ENCODE data around the gene GPX4.
A peak's percentile ranks its signal among the peaks of the same experiment; 100 is the strongest.
"Not testable (repeated sequence)": the region's sequence is repeated elsewhere in the genome, so short reads cannot be mapped to it uniquely, and the experiment has no call there.

GPX4 gene

DNA sequence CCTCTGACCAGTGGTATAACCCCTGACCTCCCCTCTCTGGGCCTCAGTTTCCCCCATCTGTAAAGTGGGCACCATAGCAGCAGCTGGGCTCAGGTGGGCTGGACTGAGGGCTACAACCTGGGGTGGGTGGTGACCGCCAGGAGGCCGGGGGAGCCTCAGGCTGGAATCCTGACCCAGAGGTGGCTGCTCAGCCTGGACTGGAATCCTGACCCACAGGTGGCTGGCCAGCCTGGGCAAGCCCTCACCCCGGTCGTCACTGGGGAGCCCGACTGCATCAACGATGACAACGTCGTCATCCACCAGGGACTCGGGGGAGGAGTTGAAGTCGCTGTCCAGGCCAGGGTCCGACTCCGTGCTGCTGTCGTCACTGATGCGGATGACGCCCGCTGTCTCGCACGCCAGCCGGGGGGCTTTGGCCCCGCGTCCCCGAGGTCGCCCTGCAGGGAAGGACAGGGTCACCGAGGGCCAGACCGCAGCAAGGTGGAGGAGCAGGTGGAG lies 10.2 kb downstream of the GPX4 start:
- DNase-seq (ENCODE audit: low read depth, low spot score), result no peak

DNA sequence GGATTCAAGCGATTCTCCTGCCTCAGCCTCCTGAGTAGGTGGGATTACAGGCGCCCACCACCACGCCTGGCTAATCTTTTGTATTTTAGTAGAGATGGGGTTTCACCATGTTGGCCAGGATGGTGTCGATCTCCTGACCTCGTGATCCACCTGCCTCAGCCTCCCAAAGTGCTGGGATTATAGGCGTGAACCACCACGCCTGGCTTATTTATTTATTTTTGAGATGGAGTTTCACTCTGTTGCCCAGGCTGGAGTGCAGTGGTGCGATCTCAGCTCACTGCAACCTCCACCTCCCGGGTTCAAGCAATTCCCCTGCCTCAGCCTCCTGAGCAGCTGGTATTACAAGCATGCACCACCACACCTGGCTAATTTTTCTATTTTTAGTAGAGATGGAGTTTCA lies 10.9 kb downstream of the GPX4 start:
- DNase-seq (ENCODE audit: low read depth, low spot score), result not testable (repeated sequence)

DNA sequence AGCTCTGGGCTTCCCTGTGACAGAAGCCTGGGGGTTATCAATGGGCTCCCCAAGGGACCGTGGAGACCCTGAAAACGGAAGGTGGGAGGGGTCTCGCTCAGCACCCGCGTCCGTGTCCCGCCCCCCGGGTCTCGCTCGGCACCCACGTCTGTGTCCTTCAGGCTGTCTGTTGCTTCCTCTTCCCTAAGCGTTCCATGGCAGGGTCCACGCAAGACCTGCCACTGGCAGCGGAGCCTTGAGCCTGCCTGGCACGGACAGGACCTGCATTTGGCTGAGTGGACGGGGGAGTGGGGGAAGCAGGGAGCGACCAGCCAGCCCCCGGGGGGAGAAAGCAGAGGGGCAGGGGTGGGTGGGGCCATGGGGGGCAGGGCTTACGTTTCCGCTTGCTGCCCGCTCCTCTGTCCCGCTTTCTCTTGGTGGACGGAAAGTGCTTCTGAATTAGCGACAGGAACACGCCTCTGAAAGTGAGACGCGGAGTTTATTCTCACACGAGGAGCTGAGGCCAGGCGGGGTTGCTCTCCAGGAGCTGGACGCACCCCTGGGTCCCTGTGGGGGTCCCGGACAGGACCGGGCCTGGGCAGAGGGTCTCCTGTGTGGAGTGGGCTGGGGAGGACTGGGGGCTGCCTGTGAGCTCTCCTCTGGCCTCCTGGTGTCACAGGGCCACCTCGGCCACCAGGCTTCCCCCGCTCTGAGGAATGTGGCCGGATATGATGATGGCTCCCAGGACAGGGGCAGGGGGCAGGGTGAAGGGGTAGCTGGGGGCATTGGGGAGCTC lies 12.0 kb downstream of the GPX4 start:
- no peak for DNase-seq (ENCODE audit: low read depth, low spot score)

DNA sequence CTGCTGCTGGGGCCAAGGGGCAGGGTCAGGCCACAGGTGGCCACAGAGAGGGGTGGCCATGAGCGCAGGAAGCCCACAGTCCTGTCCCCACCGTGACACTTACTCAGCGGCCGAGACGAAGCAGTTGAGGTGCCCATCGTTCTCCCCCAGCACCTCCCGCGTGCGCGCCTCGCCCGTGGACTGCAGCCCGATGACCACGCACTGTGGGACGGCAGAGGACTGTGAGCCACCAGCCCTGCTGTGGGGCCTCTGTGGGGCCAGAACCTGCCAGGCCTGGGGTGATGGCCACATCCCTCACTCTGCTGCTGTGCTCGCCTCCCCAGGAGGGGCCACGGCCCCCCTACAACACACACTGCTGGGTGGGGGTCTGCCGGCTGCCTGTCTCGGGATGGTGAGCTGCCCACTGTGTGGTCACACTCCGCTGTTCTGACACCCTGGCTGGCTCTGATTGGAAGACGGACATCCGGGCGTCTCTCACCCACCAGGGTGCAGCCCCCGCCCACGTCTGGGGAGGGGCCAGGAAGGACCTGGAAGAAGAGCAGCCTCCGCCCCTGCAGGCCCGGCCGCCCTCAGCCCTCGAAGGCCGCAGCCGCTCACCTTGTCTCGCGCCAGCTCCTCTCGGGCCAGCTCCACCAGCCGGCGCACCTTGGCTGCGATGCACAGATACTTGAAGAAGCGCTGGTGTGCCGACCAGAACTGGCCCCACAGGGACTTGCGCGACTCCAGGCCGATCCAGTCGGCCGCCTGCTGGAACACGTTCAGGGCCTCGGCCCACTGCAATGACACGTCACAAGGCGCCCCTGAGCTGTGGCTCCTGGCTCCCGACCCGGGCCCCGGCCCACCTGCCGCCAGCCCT lies 13.2 kb downstream of the GPX4 start:
- DNase-seq (ENCODE audit: low read depth, low spot score), result no peak

DNA sequence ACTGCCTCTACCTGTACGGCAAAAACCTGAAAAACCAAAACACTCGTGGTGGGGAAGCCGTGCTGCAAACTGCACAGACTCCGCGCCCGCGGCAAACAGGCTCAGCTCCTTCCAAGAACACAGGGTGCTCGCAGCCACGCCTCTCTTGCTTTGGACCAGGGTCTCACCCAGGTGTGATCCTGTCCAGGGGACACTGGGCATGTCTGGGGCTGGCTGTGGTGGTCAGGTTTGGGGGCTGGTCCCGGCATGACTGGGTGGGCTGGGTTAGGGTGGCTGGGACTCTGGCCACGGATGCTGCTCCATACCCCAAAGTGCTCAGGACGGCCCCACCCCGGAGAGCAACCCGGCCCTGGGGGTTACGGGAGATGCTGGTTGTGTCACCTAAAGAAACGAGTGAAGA lies 13.9 kb downstream of the GPX4 start:
- DNase-seq (ENCODE audit: low read depth, low spot score), result no peak

DNA sequence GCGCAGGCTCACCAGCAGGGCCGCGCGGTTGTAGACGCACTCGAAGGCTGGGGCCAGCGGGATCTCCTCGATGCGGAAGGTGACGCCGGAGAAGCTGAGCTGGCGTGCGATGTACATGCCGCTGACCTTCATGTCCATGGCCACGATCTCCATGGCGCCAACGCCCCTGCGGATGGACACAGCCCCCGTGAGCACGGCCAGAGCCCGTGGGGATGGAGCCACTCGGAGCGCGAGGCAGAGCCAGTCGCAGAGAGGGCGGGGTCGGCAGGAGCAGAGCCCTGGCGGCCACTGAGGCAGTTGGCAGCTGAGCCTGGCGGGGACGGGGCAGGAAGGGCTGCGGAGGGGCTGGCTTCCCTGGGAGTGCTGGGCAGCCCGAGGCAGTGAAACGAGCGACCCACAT lies 15.2 kb downstream of the GPX4 start:
- no peak for DNase-seq (ENCODE audit: low read depth, low spot score)

DNA sequence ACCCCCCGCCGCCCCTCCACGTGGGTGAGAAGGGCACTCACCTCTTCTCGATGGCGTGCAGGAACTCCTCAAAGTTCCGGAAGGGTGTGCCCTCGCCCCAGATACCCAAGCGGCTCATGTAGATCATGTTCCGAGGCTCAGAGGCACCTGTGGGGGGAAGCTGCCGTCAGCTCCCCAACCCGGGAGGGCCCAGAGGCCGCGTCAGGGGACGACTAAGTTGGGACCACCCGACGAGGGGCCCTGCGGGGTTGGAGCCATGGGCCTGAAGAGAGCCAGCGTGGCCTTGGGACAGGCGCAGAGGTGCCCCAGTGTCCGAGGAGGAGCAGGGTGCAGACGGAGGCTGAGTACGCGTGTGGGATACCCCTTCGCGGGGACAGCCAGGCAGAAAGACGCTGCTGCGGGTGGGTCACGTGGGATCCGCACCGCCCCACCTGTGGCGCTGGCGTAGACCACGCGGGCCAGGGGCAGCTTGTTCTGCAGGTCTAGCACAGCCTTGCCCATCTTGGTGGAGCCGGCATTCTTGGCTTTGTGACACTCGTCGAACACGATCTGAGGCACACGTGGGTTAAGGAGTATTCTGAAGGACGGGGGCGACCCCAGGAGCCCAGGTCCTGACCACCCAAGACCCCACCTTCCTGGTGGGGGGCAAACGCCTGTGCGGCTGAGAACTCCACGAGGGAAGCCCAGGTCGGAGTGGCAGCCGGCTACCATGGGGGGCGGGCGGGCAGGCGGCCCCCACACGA lies 15.9 kb downstream of the GPX4 start:
- no peak for DNase-seq (ENCODE audit: low read depth, low spot score)

DNA sequence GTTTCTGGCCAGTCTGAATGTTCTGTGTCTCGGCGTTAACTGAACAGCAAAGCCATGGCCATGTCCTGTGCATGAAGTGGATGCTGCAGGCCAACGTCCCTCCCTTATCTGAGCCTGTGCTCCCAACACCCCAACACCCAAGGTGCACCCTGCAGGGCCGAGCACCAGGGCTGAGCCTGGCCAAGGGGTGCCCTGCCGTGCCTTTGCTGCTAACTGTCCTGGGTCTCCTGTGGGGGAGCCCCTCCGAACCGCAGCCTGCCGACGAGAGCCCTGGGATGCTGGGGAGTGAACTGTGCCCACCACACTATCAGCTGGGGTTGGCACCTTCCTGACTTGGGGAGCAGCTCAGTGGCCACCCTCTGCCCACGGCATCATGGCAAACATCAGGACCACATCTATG lies 17.6 kb downstream of the GPX4 start:
- DNase-seq (ENCODE audit: low read depth, low spot score), result no peak

DNA sequence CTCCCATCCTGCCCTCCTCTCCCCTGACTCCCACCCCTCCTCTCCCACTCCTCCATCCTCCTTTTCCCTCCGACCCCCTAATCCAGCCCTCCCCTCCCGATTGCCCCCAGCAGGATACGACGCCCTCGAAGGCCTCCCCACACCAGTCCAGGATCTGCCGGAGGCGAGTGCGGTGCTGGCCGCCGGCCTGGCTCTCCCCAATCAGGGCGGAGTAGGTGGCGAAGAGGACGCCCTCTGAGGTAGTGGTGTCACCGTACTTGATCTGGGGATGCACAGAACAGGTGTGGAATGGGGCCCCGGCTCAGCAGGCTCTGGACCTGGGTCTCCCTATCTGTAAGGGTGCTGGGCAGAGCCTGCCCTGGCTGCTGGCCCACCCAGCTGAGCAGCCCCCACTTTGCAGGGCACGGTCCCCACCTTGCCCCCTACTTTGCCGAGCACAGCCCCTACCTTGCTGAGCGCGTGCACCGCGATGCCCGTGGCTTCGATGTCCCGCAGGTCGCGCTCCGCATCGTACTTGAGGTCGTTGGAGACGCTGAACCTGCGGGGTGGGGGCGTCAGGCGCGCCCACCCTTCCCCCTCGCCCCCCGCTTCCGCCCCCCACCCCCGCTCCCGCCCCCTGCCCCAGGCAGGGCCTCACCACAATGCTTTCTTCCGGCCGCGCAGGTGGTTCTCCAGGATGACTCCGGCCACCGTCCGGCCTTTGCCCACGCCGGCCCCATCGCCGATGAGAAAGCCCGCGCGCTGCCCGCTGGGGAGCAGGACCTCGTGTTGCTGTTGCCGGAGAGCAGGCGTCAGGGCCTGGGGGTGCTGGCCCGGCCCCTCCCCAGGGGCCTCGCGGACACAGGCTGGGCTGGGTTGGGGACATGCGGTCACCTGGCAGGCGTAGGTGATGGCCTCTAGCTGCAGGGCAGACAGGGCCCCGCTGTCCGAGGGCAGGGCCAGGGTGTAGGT lies 18.5 kb downstream of the GPX4 start:
- DNase-seq (ENCODE audit: low read depth, low spot score), result no peak

DNA sequence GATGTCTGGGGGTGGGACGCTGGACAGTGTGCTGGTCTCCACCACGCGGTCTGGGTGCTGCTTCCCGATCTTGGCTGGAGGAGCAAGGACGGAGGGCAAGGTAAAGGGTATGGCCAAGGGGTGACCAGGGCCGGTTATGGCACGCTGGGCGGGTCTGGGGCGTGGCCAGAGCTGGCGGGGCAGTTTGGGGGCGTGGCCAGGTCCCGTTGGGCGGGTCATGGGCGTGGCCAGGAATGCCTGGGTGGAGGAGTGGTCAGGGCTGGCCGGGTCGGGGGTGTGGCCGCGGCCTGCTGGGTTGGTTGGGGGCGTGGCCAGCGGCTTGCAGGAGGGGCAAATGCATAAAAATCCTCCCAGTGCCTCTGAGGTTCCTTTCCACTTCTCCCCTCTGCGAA lies 19.2 kb downstream of the GPX4 start:
- DNase-seq (ENCODE audit: low read depth, low spot score), result no peak

DNA sequence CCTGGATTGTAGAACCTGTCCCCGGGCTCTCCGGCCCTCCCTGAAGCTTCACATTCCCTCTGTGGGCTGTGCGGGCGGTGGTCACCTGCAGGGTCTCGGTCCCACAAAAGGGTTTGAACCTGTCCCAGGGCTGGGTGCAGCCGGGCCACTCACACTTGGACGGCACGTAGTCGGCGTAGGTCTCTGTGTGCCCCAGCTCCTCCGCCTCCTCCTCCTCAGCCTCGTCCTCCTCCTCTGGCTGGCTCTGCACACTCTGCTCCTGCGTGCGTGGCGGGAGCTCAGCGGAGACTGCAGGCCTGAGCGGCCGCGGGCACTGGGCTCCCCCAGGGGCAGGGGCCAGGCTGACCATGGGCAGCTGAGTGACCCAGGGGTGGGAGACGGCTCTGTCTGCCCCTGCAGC lies 19.6 kb downstream of the GPX4 start:
- no peak for DNase-seq (ENCODE audit: low read depth, low spot score)

DNA sequence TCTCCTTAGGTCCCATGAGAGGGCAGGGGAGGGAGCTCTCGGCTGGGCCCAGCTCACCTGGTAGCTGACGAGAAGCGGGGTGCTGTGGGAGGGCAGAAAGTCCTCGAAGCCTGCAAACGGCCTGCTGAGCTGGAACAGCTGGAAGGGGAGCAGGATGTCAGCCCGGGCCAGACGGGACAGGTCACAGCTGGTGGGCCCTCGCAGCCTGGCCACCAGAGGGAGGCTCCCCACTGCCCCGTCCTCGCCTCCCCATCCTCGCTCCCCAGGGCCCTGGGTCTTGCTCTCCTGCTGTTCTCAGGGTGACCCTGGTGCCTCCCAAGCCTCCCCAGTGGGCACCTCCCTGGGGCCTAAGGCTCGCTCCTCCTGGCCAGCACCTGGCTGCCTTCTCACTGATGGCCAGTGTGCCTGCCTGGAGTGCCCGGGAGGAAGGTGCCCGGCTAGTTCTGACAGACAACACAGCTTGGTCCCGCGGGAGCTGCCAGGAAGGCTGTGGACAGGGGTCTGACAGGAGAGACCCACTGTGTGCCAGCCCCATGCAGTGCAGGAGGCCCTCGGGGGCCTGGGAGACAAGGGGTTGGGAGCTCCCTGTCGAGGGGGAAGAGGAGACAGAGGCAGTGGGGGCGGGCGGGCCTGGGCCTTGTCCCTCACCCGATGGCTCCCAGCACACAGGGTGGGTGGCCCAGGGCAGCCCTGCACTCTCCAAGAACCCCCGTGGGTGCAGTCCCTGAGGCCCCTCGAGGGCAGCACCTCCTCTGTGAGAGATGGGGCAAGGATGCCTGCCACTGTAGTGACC lies 20.3 kb downstream of the GPX4 start:
- no peak for DNase-seq (ENCODE audit: low read depth, low spot score)

DNA sequence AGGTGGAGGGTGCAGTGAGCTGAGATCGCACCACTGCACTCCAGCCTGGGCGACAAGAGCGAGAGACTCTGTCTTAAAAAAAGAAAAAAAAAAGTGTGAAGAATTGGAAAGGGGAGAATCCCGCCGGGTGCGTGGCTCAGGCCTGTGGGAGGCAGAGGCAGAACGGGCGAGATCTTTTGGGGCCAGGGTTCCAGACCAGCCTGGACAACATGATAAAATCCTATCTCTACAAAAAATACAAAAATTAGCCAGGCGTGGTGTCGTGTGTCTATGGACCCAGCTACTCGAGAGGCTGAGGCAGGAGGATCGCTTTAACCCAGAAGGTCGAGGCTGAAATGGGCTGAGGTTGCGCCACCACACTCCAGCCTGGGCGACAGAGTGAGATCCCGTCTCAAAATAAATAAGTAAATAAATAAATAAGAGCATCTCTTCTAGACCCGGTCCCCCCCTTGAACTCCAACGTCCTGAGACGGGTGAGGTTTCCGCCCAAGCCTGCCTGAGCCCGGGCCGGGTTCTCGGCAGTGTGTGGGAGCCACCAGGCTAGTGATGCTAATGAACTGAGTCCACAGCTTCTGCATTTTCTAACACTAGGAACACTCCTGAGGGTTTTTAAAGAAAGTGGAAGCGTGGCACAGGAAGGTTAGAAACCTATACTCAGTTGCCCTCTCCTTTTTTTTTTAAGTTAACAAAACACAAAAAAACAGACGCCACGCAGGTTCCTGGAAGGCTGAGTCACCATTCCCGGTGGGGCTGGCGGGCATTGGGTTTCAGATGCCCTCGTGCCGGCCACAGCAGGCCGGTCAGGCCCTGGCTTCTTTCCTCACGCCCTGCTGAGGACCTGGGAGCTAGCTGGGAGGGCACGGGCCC lies 22.0 kb downstream of the GPX4 start:
- DNase-seq (ENCODE audit: low read depth, low spot score), result peak; percentile 71

DNA sequence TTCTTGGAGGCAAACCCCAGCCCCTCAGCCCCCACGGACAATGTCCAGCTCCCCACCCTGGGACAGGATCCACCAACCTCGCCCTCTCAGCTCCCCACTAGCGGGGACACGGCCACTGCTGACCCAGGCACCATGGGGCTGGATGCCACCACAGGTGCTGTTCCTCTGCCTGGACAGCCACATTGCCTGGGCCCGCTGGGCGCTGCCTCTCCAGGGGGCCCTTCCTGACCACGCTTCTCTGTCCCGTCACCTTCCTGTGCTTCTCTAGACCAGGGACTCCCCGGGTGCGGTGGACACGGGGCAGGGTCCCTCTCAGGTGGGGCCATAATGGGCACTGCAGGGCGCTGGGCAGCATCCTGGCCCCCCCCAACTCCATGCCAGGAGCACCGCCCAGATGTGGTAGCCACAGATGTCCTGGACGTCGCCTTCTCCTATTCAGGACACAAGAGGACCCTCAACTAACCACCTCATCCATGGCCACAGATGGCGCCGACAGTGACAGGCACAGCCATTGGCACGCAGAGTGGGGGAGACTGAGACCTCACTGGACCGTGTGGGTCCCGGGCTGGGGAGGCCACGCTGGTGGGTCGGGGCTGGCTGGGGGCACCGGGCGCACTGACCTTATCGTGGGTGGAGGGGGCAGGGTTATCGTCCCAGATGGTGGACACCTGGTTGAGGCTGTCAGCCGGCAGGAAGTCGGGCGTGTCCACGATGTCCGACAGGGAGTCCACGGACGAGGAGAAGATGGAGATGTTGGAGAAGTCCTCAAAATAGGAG lies 23.4 kb downstream of the GPX4 start:
- no peak for DNase-seq (ENCODE audit: low read depth, low spot score)

DNA sequence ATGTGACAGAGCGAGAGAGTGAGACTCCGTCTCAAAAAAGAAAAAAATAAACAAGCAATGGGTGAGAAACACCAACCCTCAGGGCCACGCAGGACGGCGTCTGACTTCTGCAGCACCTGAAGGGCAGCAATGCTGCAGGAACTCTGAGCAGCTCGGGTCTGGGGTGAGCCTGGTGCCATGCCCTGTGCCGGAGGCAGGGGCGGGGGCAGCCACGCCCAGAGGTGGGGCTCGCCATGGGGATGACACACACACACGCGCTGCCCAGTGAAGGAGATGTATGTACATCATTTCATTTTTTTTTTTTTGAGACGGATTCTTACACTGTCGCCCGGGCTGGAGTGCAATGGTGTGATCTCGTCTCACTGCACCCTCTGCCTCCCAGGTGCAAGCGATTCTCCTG lies 24.3 kb downstream of the GPX4 start:
- DNase-seq (ENCODE audit: low read depth, low spot score), result no peak

DNA sequence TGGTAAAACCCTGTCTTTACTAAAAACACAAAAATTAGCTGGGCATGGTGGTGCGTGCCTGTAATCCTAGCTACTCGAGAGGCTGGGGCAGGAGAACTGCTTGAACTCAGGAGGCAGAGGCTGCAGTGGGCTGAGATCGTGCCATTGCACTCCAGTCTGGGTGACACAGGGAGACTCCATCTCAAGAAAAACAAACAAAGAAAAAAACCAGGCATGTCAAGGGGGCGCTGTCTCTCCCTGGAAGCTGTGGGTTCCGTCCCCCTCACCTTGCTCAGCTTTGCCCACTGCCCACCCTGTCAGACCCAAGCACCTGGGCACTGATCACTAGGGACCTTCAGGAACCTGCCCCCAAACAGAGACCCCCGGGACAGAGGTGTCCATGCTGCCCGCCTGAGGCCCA lies 25.3 kb downstream of the GPX4 start:
- not testable (repeated sequence) for DNase-seq (ENCODE audit: low read depth, low spot score)

DNA sequence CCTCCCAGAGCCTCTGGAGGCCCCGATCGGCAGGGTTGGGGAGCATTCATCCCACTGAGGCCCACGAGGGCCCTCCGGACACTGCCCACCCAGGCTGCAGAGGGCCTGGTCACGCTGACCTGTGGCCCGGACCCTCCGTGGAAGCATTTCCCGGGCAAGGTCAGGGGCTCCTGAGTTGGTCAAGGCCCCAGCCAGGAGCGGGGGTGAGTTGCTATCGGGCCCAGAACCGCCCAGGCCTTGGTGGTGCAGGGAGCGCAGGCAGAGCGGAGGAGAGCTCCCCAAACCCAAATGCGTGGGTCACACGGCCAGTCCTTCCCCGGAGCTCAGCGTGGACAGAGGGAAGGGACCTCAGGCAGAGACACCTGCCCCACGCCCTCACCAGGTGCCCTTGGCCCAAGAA lies 25.7 kb downstream of the GPX4 start:
- DNase-seq (ENCODE audit: low read depth, low spot score), result no peak

All from brain pericyte (primary cell).